ENCODE data around the gene PCCA.
"Not testable (repeated sequence)": the region's sequence is repeated elsewhere in the genome, so short reads cannot be mapped to it uniquely, and the experiment has no call there.

Gene PCCA, protein sequence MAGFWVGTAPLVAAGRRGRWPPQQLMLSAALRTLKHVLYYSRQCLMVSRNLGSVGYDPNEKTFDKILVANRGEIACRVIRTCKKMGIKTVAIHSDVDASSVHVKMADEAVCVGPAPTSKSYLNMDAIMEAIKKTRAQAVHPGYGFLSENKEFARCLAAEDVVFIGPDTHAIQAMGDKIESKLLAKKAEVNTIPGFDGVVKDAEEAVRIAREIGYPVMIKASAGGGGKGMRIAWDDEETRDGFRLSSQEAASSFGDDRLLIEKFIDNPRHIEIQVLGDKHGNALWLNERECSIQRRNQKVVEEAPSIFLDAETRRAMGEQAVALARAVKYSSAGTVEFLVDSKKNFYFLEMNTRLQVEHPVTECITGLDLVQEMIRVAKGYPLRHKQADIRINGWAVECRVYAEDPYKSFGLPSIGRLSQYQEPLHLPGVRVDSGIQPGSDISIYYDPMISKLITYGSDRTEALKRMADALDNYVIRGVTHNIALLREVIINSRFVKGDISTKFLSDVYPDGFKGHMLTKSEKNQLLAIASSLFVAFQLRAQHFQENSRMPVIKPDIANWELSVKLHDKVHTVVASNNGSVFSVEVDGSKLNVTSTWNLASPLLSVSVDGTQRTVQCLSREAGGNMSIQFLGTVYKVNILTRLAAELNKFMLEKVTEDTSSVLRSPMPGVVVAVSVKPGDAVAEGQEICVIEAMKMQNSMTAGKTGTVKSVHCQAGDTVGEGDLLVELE

DNA sequence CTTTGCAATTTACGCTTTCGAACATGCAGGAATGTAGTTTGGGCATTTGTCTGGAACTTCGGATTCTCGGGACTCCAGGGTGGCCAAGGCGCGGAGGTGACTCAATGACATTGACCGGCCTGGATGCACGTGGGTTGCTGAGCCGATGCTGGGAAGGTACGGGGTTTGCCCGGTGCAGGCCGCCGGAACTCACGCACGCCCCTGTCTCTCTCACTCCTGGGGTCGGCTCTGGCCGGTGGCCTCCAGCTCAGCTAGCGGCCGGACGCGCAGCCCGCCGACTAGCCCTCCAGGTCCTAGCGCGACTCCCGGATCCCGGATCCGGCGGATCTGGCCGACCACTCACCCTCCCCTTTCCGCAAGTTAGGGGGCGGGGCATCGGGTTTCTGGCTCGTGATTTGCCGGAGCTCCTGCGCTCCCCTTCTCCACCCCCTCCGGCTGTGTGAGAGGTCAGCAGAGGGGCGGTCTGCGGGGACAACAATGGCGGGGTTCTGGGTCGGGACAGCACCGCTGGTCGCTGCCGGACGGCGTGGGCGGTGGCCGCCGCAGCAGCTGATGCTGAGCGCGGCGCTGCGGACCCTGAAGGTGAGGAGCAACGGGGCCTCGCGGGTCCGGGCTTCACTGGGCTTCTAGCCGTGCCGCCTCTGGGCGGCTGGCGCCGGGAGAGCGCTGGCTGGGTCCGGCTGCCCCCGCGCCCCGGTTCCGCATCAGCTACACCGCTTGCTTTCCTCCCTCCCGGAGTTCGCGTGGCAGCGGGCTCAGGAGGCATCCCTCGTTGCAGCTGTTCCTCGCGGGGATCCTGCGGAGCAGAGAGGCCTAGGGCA lies at the start of gene PCCA:
Gene PCCA (plus strand): TSS at position 450 of the 821 bp plus-strand sequence. CDS start 28 bp downstream, at position 478.
- DNase-seq: peak; percentile 89

DNA sequence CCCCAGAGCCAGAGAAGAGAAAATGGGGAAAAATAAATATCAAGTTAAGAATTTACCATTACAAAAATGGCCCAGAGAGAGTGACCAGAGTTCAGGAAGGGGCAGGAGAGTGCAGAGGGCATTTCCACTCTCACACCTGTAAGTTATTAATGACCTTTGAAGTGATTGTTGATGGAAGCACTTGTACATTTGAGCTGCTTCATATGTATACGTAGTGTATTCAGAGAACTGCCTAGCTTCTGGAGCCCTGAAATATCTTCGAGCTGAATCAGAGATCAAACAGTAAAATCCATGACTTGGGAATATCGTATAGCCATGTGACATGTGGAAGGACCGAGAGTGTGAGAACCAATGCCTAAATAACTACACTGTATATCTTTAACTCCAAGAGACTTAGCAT lies 49.2 kb upstream of the PCCA start:
- no peak for DNase-seq

DNA sequence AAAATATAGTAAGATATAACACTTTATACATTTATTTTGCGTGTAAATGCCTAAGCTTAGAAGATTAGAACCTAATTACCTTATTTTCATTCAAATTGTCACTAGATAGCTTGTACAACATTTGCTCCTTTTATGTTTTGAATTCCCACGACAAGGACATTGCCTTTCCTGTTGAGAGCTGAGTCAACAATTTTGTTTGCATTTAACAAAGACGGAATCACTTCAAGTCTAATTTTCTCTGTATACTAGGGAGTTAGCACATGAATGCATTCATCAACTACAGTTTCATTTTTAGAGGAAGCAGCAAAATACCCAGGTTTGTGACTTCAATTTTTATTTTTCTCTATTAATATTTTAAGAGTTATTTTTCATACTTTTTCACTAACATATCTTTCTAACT lies 48.7 kb upstream of the PCCA start:
- peak; percentile 72 for DNase-seq

GRCh38 chr13:100044936-100045335 lies 44.0 kb upstream of the PCCA start:
- no peak for DNase-seq

- no peak for DNase-seq
Observed at GRCh38 chr13:100045355-100045754, 43.5 kb upstream of the PCCA start.

GRCh38 chr13:100051070-100051469 lies 37.8 kb upstream of the PCCA start:
- no peak for DNase-seq

GRCh38 chr13:100059827-100060226 lies 29.1 kb upstream of the PCCA start:
- no peak for DNase-seq

DNA sequence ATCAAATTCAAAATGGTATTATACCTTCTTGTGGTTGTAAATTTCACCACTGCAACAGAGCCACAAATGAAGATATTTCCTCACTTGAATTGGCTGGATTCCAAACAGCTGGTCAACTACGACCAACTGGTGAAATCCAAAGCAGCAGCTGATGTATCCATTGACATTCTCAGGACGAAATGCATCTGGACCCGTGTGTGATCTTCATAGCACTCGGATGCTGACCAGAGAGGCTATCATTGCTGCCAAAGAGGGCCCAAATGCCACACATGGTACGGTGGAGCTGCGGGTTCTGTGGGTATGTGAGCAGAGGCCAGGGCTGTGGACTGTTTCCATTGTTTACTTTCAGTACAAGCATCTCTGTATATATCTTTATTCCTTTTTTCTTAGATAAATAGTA lies 25.6 kb upstream of the PCCA start:
- DNase-seq: no peak

DNA sequence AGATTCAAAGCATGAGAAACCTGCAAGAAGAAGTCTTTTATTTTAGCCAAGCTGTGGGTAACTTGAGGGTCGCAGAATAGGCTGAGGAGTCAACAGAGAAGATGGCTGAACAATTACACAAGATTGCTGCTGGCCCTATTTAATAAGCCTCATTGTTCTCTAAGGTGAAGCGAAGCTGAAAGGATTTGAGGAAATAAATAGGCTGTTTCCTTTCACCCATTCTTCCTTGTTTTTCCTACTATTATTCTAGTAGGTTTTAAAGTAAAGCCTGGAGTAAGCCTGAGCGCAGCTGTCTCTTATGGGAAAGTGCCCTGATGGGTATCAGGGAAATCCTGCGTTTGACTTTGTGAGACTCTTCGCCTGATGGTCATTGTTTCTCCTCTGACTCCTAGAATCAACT lies 25.0 kb upstream of the PCCA start:
- DNase-seq: no peak

DNA sequence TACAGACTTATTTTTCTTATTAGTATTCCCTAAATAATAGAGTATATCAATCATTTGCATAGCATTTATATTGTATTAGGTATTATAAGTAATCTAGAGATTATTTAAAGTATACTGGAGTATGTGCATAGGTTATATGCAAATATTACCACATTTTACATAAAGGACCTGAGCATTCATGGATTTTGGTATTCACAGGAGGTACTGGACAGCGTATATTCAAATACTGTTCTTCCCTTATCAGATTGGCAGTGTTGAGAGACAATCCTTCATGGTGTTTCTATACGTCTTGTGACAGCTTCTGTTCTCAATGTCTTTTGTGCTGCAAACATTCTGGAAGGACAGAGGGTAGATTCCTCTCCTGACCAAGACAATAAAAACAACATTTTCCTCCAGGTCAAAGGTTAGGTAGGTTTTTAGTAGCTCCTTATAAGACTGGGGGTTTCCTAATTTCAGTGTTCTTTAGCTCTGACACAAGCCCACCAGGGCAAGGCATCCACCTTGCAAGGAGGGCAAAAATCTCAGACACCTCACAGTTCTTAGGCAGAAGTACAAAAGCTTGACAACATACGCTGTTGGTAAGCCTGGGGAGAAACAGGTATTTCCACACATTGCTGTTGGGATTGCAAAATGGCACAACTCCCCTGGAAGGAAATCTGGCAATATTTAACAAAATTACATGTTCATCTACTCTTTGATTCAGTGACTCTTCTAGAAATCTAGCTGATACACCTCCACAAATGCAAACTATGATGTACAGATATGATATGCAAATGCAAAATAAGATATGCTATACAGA lies 20.6 kb upstream of the PCCA start:
- DNase-seq: no peak

DNA sequence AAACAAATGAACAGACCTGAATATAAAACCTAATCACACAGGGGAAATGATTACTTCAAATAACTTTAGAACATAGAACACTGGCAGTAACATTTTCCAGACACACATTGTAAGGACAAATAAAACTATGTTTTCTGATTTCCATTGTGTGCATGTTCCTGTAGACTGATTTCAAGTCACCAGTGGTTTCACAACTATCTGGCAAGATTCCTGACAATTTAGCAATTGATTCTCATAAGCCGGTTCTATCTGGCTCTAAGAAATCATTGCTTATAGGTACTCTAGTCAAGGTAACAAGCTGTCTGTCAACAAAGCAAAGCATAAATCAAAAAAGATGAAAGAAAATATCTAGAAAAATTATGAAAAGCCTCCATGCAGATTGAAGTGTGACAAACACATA lies 19.6 kb upstream of the PCCA start:
- DNase-seq: no peak

GRCh38 chr13:100075700-100076587 lies 12.9 kb upstream of the PCCA start:
- DNase-seq: no peak

DNA sequence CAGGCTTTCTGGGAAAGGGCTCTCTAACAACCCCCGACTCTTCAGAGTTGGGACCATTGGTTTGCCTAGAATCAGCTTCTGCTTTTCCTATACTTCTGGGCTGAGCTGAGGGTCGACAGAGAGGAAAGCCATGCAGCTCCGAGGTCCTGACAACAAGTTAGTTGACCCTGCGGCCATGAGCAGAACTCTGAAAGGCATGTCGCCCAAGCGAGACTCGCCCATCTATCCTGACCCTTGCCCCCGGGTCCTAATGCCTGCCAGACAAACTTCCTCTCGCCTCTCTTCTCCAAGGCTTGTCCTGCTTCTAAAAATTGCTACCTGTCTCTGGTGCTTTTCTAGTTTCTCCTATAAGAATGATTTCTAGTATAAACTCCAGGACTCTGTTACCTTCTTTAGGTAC lies 9.9 kb upstream of the PCCA start:
- not testable (repeated sequence) for DNase-seq

- DNase-seq: not testable (repeated sequence)
Observed at GRCh38 chr13:100083401-100083800, 5.5 kb upstream of the PCCA start.

- no peak for DNase-seq
Observed at GRCh38 chr13:100088273-100088643, 635 bp upstream of the PCCA start.

- no peak for DNase-seq
Observed at GRCh38 chr13:100089465-100090032, 656 bp downstream of the PCCA start.

GRCh38 chr13:100090861-100091260 lies 2.0 kb downstream of the PCCA start:
- no peak for DNase-seq

DNA sequence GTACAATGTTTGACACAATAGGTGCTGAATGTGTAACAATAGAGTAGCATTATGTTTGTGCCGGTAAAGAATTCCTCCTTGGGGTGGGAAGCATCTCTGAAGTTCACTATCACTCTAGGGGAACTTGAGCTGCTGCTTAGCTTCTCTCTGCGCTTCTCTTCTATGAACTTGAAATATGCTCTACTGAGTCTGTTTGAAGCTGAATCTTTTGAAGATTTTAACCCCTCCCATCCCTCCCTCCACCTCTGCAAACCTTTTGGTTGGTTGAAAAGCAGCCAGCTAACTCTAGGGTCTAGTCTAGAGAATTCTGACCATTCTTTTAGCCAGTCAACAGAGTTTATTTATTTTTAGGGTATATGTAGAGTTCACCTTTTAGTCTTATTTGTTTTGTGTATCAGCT lies 2.5 kb downstream of the PCCA start:
- no peak for DNase-seq

- DNase-seq: not testable (repeated sequence)
Observed at GRCh38 chr13:100092273-100092672, 3.4 kb downstream of the PCCA start.

- no peak for DNase-seq
Observed at GRCh38 chr13:100095498-100095897, 6.6 kb downstream of the PCCA start.

DNA sequence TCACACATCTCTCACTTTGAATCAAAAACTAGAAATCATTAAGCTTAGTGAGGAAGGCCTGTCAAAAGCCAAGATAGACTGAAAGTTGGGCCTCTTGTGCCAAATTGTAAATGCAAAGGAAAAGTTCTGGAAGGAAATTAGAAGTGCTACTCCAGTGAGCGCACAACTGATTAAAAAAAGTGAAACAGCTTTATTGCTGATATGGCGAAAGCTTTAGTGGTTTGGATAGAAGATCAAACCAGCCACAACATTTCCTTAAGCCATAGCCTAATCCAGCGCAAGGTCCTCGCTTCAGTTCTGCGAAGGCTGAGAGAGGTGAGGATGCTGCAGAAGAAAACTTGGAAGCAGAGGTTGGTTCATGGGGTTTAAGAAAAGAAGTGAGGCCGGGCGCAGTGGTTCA lies 7.6 kb downstream of the PCCA start:
- DNase-seq: no peak

Measured in NCI-H1417 treated with DMSO at 0.1 percent for 48 hours (cell line).